GM12801 (cell line): ENCODE data around the gene SLC25A19.

Source experiments
- TF ChIP-seq, protein P1 (sequence below): IDR thresholded peaks from one replicate; pipeline ENCODE4 v1.5.1; 2011; ENCODE audit warnings: control low read depth; ENCODE audit not compliant: insufficient read length; ENCODE audit errors: extremely low read depth

Gene SLC25A19

DNA sequence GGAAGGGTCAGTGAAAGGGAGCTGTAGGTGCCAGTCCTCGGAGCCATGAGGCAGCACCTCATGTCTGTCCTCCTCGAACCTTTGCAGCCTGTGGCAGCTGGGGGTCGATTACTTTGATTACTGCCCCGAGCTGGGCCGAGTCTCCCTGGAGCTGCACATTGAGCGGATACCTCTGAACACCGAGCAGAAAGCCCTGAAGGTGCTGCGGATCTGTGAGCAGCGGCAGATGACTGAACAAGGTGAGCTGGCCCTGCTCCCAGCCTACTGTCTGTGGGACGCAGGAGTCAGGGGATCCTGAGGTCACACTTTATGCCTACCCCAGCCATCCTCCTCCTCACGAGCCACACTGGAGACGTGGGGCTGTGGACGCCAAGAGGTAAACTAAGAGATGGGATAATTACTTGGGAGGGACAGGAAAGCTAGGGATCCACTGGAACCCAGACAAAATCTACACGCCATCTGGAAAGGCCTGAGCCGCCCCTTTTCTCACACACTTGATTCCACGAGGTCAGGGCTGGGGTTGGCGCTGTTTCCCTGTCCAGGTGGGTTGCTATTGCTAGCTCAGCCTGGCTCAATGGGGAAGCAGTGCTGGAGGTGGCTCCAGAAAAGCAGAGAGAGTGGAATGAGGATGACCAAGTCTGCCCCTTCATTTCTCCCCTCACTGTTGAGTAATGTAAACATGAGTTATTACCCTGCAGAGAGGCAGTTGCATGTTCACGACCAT lies 57.3 kb downstream of the SLC25A19 start:
- TF ChIP-seq, protein P1, sequence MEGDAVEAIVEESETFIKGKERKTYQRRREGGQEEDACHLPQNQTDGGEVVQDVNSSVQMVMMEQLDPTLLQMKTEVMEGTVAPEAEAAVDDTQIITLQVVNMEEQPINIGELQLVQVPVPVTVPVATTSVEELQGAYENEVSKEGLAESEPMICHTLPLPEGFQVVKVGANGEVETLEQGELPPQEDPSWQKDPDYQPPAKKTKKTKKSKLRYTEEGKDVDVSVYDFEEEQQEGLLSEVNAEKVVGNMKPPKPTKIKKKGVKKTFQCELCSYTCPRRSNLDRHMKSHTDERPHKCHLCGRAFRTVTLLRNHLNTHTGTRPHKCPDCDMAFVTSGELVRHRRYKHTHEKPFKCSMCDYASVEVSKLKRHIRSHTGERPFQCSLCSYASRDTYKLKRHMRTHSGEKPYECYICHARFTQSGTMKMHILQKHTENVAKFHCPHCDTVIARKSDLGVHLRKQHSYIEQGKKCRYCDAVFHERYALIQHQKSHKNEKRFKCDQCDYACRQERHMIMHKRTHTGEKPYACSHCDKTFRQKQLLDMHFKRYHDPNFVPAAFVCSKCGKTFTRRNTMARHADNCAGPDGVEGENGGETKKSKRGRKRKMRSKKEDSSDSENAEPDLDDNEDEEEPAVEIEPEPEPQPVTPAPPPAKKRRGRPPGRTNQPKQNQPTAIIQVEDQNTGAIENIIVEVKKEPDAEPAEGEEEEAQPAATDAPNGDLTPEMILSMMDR = no peak

GRCh38 chr17:75231071-75231470 lies 58.2 kb downstream of the SLC25A19 start:
- TF ChIP-seq, protein P1 = no peak

DNA sequence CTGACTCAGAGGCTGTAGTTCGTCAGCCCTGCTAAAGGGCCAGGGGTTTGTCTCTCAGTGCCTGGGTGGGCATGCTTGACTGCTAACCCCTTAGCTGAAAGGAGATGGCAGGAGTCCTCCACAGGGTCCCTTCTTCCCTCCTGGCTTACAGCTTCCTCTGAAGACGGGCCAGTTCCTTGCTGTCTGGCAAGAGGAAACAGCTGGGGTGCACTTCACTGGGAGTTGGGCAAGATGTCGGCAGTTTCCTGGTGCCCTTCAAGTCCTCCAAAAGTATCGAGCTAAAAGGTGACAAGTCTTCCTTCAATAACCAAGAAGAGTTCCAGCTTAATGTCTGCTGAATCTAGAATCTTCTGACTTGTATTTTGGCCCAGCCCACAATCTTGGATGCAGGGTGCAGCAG lies 60.4 kb downstream of the SLC25A19 start:
- TF ChIP-seq, protein P1 = no peak

- TF ChIP-seq, protein P1 = no peak
These were observed 60.9 kb downstream of the SLC25A19 start for GRCh38 chr17:75228305-75228704.

- TF ChIP-seq, protein P1 = no peak
These were observed 61.5 kb downstream of the SLC25A19 start for GRCh38 chr17:75227729-75228128.

GRCh38 chr17:75225016-75225415 lies 64.2 kb downstream of the SLC25A19 start:
- TF ChIP-seq, protein P1 = no peak
